Stimulated activated CD4-positive, alpha-beta T cell treated with anti-CD3 and anti-CD28 coated beads, Interleukin-2, amount 100 ng/mL, for 4 hours (primary cell): ENCODE results near the gene OXNAD1.

Source experiments
- DNase-seq: peaks from one replicate; pipeline ENCODE4 v3.0.0-alpha.2; 2020; ENCODE audit warnings: low read depth

Gene OXNAD1

DNA sequence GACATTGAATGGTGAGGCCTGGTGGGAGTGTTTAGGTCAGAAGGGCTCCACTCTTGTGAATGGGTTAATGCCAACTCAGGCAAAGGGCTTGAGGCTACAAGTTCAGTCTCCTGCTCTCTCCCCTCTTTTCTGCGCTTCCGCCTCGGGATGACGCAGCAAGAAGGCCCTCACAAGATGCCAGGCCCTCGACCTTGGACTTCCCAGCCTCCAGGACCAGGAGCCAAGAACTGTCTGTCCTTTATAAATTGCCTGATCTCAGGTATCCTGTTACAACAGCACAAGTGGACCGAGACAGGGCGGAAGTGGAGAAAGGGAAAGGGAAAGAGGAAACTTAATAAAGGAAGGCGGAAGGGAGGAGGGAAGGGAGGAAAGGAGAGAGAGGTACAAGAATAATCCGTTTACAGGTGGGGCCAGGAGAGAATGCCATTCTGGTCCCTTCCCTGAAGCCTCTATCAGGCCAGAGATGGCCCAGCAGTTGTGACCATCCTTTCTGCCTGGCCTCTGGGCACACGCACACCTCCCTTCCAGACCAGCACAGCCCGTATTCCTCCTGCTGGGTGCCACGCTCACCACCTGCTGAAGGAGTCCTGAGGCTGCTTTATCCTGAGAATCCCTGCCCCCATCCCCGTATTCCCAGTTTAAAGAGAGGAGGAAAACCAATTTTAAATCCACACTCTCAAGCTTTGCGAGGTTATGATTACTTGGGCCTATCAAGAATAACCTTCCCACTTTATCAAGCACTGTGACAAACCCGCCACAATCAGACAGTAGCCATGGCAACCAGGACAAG lies 64.2 kb downstream of the OXNAD1 start:
- DNase-seq = no peak

DNA sequence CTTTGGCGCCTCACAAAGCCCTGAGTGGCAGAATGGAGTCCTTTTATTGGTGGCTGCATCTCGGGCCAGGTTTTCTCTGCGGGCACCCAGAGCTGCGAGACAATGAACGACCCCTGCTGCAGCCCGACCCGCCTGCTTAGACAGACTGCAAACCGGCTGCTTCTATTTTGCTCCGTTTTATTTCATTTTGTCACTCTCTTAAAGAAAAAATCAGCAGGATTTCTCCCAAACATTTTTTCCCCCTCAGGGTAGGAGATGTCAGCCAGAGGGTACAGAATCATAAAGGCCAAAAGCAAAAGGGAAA lies 64.8 kb downstream of the OXNAD1 start:
- no peak for DNase-seq

DNA sequence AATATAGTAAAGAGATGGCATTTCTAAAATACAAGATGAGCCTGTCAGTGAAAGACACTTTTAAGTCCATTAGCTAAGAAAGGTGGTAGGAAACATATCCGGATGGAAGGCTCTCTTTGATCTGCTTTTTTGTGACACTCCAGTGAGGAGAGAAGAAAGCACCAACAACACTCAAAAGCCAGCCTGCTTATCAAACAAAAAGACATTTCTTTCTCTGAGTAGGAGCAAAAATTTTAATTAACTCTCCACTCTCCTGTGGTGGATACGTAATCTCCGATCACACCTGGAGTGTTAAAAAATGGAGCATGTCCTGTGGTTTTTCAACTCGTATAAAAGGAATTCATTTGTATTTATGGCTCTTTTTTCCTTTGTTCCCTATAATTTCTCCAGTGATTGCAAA lies 65.3 kb downstream of the OXNAD1 start:
- DNase-seq = no peak

DNA sequence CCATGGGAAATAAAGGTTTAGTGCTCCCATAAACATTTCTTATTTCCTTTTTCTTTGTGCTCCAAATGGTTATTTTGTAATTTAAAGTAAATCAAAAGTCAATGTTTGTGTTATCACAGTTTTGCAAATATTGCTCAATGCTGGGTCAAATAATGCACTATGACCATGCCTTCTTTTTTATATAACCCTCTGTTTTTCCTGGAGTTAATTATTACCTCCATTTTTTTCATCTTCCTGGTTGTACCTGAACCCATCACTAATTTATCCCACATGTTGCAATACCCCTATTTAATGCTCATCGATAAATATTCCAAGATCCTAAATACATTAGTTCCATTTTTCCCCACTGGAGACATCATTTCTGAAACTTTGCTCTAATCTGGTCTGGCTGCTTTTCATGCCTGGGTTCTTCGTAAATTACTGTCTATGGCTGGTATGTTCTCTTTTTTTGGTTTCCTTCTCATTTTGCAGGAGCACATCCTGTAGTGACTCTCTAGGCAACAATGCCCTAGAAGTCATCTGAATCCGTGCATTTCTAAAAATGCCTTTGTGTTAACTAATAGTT lies 66.4 kb downstream of the OXNAD1 start:
- no peak for DNase-seq

DNA sequence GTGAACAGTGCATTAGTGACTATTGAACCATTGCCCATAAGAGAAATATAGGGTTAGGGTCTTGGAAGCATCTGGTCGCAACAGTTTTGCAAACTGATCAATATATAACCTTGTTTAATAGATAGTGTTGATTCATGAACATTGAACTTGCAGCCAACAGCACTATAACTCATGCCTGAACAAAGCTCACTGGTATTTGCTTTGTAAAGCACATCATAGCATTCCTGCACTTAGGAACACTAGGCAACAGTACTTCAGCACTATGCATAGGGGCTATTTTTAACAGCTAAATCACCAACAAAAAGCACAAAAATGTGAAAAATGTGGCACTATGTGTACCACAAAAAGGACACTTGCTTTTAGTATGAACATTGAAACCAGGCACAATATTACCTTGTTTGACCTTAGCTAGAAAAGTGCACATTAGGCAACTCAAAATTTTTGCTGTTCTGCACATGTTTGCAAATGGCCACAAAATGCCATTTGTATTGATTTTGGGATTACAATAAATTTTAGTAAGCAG lies 68.0 kb downstream of the OXNAD1 start:
- DNase-seq = no peak

DNA sequence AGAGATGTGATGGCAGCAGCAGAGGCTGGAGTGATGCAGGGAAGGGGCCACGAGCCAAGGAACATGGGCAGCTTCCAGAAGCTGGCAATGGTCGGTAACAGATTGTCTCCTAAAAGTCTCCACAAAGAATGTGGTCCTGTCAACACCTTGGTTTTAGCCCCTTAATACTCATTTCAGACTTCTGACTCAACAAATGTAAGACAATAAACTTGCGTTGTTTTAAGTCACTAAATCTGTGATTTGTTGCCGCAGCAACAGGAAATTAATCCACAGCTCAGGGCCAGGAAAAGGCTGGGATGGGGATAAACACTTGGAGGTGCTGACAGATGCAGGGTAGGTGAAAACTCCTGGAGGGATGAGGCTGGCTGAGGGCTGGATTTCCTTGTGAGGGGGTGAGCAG lies 69.9 kb downstream of the OXNAD1 start:
- DNase-seq = no peak

DNA sequence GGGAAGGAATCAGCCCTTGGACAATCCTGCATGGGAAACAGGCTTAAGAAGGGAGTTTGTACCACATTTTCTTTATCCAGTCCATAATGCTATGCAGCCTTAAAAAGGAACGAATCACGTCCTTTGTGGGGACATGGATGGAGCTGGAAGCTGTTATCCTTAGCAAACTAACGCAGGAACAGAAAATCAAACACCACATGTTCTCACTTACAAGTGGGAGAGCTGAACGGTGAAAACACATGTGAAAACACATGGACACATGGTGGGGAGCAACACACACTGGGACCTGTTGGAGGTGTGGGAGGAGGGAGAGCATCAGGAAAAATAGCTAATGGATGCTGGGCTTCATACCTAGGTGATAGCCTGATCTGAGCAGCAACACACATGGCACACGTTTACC lies 70.3 kb downstream of the OXNAD1 start:
- DNase-seq = no peak

DNA sequence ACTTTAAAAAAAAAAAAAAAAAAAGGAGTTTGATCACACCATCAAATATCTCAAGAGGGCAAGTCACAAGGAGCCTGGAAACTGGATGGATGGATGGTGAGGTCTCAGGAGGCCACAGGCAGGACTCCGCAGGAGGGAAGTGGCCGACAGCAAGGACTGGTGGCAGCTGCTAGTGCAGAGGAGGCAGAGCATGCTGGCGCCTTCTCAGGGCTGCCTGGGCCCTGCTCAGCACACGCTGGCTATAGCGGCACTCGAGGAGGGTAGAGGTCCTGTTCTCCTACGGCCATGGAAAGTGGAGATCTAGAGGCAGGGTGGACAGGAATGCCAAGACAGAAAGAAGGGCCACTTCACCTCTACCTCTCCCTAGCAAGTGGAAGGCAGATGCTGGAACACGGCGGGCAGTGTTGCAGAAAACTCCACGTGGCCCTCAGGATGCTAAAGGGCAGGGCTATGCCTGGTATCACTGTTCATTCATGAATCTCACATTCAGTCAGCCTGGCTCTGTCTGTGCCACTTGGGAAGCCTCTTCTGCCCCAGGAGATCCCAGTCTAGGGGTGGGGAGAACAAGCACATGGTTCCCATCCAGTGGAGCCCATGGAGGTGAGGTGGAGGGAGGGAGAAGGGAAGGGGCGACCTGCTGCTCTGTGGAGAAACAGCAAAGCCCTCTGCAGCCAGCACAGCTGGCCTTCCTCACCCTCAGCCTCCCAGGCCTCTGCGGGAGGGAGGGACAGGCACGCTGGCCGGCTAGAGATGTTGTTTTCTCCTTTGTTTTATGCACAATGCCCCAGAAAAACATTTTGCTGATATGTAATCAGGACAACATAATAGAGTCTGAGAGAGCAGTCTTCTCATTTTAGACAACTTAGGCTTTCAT lies 71.0 kb downstream of the OXNAD1 start:
- DNase-seq = no peak

DNA sequence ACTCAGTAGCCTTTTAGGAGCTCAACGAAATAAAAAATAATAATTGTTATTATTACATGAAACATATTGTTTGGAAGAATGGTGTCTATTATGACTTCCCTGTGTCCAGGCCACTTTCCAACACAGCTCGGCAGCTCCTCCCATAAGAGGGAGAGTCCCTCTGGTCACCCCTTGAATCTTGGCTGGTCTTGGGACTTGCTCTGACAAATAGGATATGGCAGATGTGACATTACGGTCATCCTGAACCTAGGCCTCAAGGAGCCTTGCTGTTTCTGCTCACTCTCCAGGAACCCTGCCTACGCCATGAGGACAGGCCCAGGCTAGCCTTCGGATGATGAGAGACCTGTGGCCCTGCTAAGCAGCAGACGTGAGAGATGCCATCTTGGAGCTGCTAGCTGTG lies 71.8 kb downstream of the OXNAD1 start:
- DNase-seq = no peak

DNA sequence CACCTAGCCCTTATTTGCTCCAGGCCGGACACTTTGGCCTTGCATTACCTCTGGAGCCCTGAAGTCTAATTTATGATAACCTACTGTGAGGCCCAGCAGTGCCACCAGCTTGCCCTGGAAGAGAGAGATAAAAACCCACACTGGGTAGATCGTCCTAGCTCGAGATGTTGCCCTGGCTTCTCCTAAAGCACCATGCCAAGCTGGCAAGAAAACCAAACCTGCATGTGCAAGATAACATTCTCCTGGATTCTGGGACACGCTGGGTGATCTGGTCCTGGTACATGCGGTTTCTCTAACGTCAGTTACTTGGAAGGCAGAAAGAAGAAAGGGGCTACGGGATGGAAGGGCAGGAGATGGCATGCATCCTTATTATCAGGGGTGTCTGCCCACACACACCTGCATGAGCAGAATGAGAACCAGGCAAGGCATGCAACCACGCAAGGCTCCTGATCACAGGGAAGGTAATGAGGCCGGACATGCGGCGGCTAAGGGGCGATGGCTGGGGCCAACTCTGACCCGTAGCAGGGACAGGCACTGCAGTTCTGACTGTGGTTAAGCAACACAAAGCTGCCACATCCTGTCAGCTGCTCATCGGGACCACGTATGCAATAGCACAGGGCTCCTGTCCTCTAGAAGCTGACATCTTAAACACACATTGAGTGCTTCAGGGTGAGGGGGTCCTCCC lies 73.0 kb downstream of the OXNAD1 start:
- no peak for DNase-seq

DNA sequence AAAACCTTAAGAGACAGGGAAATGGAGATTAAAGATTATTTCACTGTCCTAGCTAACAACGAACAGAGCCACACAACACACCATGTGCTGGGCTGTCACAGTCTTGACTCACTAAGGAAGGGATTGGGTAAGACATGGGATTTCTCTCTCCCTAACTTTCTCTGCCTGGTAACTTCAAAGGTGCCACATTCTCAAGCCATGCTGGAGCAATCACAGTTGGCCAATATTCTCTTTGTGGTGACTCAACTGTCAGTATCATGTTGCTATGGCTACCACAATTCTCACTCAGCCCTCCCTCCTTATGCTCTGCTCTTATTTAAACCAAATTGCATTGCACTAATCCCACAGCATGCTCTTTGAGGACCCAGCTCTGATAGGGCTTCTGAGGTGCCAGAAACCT lies 74.0 kb downstream of the OXNAD1 start:
- no peak for DNase-seq

DNA sequence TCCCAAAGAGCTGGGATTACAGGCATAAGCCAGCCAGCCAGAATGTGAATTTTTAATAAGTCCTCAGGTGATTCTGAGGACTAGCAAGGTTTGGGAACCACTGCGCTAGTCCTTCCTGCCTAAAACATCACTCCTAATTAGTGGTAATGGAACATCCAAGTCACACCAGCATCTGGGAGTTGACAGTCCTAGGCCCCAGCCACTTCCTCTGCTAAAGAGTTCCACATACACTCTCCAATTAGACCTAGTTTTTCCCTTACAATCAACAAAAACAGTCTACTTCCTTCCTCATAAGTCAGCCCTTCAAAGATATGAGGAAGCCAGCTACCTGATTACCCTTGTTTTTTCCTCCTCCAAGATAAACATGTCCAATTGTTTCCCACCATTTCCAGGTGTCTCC lies 78.1 kb downstream of the OXNAD1 start:
- no peak for DNase-seq

DNA sequence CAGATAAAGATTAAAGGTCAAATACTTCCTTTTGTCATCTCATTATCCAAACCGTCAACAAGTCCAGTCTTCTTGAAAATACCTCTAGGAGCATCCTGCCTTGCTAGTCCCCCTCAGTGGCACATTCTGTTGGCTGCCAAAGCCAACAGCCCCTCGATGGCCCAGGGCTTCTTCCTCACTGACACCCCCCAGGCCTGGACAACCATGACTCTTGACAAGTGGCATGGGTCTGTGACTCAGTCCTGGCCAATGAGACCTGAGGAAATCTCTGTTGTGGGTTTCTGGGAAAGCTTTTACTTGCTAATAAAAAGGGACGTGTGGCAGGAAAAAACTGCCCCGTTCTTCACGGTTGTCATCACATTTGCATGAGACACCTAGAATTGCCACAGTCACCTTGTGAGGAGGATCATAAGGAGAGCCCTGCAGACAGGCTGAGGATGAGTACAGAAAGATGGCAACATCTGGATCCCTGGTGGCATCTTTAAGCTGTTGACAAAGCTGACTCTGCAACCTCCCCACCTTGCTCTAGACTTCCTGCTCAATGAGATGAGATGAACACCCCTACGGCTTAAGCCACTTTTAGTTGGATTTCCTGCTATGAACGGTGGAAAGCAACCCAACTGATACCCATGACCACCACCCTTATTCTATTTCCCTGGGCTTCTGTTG lies 81.5 kb downstream of the OXNAD1 start:
- DNase-seq = no peak

DNA sequence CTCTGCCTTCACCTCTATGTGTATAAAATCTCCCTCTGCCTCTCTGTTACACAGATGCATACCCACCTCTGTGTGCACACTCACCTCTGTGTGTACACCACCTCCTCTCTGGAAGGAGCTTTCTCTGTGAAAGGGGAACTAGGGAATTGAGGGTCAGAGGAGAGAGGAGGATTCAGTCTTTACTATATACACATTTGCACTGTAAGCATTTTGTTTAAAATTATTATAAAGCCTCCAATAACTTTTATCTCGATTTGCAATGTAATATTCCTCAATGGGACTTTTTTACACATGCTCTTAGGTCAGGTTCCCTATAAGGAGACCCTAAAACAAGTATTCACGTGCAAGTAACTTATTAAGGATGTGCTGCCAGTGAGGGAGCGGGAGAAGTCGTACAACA lies 82.5 kb downstream of the OXNAD1 start:
- no peak for DNase-seq

DNA sequence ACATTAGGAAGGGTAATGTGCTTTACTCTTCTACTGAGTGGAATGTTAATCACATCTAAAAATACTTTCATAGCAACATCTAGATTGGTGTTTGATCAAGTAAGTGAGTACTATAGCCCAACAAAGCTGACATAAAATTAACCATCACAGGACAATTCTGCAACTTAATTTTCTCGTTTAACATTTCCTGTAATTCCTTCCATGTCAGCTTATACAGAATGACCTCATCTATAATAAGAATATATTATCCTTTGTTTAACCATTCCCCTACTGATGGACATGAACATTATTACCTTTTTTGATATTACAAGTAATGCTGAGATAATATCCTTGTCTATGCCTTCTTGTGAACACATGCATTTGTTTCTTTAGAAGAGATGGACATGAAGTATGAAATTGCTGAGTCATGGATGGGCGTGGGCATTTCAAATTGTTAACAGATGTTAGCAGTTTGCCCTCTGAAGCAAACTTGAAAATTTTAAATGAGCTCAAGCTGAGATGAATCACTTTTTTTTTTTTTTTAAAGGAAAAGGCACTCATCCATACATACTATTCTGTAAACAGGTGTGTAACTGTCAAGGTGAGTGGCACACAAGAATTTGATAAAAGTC lies 85.1 kb downstream of the OXNAD1 start:
- no peak for DNase-seq

DNA sequence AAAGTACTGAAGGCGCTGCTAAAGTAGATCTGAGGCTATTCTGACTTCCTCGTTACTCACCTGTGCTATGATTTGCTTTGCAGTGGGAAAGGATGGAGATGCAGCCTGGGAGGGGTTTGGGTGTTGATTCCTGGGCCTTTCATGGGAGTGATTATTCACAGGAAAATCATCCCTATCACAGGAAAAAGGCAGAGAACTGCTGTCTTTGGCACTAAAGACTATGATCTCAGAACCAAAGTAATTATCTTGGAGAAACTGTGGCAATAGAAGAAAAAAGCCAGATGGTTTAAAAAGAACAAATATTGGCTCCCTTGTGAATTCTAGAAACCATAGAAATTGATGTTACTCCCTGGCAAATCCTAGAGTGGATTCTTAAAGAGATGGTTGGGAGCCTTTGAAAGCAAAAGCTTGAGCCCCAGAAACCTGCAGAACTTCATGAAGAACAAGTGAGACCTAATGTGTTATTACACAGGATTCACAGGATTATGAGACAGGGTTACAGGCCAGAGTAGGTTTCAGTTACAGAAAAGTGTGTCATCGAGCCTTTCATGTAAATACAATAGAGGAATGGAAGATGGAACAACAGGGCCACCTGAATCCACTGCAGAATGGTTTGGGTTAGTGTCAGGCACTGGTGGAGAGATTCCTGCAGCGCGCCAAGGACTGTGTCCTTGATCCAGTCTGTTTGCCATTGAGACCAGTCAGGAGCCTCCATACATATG lies 85.7 kb downstream of the OXNAD1 start:
- DNase-seq = no peak

DNA sequence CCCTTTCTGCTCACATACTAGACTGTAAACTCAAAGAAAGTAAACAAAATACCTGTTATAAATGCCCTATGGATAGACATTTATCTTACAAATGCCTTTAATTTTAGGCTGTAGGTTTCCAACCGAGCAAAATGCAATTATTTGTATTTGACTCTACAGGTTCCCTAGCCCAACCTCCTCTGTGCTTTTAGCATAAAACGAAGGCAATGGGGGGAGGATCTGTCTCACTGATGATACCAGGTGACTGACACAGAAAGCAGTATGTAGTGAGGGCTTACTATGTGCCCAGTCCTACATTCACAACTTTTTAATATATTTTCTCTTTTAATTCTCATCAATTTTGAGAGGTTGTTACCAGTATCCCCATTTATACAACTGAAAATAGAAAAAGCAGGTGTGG lies 87.4 kb downstream of the OXNAD1 start:
- DNase-seq = no peak

DNA sequence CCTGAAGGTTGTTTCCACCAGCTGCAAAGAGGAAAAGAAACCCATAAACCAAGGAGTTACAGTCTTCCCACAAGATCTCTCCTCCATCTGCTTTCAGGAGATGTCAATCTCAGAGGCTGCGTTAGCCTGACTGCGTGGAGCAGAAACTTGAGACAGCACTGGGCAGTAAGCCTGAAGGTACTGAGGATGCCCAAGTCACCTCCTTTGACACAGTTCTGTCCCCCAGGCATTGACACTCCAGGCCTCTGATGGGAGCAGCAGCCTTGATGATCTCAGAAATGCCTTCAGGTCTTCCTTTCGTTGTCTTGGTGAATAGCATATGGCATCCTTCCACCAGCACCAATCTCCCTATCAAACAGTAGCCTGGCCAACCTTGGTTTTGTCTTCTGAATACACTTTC lies 89.3 kb downstream of the OXNAD1 start:
- DNase-seq = no peak
